GM19043 (cell line): Measurements from ENCODE around the gene HMGN5.

Source experiments
- ATAC-seq: cut with Tn5 transposase; IDR thresholded peaks from one replicate; pipeline ENCODE4 v1.9.1; 2021; ENCODE audit warnings: low read depth; ENCODE audit not compliant: unreplicated experiment

The HMGN5 gene

DNA sequence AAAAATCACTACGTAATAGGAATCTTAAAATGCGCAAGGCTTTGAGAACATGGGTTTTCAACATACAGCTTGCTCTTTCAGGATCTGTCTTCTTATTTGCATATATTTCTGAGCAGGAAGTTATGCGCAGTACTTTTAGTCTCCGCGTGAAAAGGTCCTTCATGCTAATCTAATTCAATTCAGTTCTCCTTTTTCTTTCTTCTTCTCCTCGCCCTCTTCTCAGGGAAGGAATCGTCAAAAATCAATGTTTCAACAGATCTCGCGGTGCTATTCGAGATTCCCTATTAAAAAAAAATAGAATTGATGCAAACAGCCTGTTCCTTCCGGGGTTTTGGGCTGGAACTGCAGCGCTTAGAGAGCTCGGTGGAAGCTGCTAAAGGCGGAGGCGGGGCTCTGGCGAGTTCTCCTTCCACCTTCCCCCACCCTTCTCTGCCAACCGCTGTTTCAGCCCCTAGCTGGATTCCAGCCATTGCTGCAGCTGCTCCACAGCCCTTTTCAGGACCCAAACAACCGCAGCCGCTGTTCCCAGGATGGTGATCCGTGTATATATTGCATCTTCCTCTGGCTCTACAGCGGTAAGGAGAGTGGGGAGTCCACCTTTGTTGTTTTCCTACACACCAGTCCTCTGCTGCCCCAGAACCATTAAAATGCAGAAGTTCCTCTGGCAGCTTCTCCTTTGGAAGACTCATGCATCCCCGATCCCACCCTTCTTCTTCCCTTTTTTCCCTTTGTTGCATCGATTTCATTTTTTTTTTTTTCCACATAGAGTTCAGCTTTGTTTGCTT lies at the start of gene HMGN5, which contains the start of gene SH3BGRL:
Gene HMGN5 (minus strand): TSS at position 243 of the 785 bp plus-strand sequence. CDS start 80,364 bp downstream, outside the sequence.
Gene SH3BGRL (plus strand): TSS at position 432 of the 785 bp plus-strand sequence. CDS start 99 bp downstream, at position 531.
- peak; percentile 94 for ATAC-seq

GRCh38 chrX:81241753-81242152 lies 40.0 kb upstream of the HMGN5 start:
- ATAC-seq = no peak

GRCh38 chrX:81240701-81241331 lies 39.1 kb upstream of the HMGN5 start:
- no peak for ATAC-seq

DNA sequence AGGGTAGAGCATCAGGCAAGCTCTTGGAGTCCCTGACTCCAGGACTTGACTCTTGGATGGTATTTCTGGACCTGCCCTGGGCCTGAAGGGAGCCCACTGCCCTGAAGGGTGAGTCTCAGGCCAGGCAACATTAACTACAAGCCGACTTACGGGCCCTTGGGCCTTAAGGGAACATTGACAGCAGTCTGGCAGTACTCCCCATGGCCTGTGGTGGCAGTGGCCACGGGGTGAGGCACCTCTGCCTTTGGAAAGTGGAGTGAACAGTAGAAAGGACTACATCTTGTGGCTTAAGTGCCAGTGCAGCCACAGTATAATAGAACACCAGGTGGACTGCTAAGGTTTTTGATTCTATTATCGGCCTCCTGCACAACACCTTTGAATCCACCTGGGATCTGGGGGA lies 36.5 kb upstream of the HMGN5 start:
- no peak for ATAC-seq

- ATAC-seq = no peak
Measured at GRCh38 chrX:81237516-81237915, 35.8 kb upstream of the HMGN5 start.

- ATAC-seq = no peak
Measured at GRCh38 chrX:81232218-81232617, 30.5 kb upstream of the HMGN5 start.

DNA sequence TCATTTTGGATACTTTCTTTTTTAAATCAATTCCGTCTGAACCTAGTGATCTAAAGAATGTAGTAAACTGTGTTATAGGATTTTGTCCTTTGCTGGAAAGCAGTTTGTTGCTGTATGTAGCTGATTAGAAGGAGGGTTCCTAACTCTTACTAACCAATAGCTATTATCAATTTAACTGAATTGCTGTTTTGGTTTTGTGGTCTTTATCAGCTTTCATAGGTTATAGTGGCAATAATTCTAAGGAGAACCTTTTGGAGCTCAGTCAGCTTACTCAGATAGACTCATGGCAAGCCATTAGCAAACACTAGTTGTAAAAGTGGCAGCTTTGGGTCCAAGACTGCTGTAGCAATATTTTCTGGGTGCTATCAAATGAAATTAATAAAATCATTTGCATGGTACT lies 29.8 kb upstream of the HMGN5 start:
- ATAC-seq = no peak

GRCh38 chrX:81229901-81230300 lies 28.2 kb upstream of the HMGN5 start:
- no peak for ATAC-seq

DNA sequence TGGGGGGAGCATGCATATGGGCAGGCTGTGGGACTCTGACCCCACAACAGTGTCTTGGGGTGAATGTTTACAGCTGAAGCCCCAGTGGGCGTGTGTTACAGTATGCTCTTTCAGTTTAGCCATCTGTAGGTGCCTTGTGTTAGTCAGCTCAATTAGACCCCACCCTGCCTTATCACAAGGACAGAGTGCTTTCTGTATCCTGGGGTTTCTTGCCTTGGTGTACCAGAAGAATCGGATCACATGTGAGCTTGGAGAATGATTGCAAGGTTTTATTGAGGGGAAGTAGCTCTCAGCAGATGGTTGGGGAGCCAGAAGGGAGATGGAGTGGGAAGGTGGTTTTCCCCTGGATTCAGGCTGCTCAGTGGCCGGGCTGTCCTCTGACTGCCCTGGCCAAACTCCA lies 27.5 kb upstream of the HMGN5 start:
- ATAC-seq = no peak

DNA sequence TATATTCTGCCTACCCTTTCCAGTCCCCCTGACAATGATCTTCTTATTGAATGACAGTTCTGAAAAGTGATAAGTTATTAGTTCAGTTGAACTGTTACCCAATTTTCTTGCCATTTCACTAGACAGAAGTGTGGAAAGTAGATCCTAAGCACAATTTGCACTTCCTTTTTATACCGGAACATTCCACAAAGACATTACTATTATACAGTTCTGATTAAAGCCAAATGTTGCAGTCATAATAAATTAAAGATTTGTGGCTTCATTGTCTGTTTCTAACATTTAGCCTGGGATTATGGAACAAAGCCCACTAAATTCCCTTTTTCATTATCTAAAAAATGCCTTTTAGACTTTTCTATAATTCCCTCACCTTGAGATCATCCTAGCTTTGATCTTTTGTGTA lies 14.0 kb upstream of the HMGN5 start:
- no peak for ATAC-seq

- ATAC-seq = no peak
Measured at GRCh38 chrX:81208916-81209315, 7.2 kb upstream of the HMGN5 start.

DNA sequence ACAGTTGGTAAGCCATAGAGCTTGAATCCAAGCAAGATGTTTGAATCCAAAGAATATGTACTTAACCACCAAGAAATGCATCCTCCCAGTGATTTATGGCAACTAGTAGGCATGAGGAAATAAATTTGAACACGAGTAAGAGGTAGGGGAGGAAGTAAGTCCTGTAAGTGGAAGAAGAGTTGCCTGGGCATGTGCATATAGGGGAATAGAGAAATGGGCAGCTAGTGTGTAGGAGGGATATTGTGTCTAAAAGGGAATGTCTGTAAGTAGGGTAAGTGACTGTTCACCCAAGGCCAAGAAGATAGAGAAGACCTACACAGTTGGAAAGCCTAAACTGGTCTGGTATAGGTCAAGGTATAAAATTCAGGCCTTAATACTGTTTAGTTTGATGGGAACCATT lies 4.8 kb upstream of the HMGN5 start:
- ATAC-seq = no peak

- no peak for ATAC-seq
Measured at GRCh38 chrX:81205551-81205950, 3.8 kb upstream of the HMGN5 start.

GRCh38 chrX:81202943-81203342 lies 1.2 kb upstream of the HMGN5 start:
- no peak for ATAC-seq

DNA sequence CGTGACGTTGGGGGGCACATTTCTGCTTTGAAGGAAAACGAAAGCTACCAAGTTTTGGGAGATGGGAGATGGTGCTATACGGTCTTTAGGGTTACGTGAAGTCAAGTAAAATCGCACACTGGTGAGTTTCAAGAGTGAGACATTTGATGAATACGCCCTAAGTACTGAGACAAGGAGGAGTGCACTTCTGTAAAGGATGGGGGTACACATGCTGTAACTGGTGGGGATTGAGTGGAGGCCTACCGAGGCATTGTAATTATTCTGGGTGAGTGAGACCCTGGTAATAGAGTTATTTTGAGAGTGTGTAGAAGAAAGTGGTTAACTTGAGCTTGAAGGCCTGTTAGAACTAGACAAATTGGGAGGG lies 725 bp upstream of the HMGN5 start:
- no peak for ATAC-seq

DNA sequence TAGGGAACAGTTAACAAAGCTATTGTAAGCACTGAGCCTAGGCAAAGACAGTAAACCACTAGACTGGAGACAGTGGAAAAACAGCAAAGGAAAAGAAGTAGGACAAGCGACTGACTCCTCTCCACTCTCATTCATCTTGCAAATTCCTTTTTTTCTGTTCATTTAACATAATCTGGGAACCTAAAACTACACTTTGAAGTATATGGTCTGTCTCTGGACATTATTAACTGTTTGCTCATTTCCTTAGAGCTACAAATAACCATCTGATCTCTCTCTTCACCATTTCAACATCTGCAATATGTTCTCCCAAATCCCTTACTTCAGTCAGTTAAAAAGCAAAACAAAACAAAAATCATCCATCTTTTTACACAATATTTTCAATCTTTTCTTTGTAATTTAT lies 642 bp downstream of the HMGN5 start:
- no peak for ATAC-seq

GRCh38 chrX:81195712-81196111 lies 6.0 kb downstream of the HMGN5 start:
- peak; percentile 92 for ATAC-seq

- ATAC-seq = no peak
Measured at GRCh38 chrX:81195259-81195658, 6.5 kb downstream of the HMGN5 start.

- ATAC-seq = no peak
Measured at GRCh38 chrX:81174286-81174685, 27.4 kb downstream of the HMGN5 start.

DNA sequence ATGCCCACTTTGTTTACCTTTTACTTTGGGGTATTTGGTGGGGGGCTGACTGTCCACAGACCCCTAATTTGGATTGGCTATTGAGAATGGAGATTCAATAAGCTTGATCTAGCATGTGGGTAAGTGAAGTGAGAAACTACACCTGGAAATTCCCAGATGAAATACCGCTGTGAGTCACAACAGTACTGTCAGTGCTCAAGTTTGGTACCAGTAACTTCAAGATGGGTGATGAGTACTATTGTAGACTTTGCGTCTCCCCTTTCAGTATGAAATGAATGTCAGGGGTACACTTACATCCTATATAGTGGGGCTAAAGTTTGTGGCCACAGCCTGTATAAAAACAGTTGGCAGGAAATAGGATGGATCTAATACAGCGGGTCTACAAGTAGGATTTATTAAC lies 33.3 kb downstream of the HMGN5 start:
- ATAC-seq = no peak

DNA sequence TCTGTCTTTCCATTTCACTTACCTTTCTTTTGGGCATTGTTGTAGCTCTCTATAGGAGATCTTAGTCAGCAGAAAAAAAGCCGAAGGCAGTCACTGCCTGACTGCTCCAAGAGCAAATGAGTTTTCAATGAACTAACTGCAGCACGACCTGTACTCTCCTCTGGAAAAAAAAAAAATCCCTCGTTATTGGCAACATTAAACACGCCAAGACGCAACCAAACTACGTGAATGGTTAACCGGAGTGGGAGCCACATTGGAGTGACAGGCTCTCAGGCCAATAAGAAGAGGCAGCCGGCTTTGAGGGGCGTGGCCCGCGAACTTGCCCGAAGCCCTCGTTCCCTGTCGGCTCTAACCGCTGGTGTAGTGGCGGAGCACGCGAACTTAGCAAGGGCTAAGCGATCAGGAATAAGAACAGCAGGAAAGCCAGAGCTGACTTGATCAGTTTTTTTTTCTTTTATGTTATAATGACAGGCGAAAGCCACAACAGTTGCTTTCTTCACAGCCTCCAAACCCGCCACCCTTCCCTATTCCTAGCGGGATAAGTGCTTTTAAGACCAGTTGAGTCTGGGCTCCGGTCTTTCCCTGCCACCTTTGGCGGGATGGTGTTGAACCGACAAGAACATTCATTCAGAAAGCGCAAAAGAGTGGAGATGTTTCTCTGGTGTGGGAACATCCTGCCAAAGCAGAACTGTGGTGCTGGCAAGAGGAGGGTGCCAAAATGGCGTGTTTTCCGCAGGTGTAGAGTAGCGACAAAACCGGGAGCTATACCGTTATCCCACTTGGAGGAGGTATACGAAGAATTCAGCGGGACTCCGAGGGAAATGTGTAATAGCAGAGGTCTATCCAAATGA lies 80.0 kb downstream of the HMGN5 start:
- ATAC-seq = peak; percentile 92
